Measurements from ENCODE around the gene PSMD1. TPM values are rescaled to one million over a fixed set of nuclear protein-coding genes. Genes with fewer than 3 reads are reported as not detected.

PSMD1 gene
- total and polyA plus RNA-seq, 2 of the 8 experiments (the other 6 are each of a cell fraction or from before 2014, with no cell fraction given): 179 to 272 TPM

DNA sequence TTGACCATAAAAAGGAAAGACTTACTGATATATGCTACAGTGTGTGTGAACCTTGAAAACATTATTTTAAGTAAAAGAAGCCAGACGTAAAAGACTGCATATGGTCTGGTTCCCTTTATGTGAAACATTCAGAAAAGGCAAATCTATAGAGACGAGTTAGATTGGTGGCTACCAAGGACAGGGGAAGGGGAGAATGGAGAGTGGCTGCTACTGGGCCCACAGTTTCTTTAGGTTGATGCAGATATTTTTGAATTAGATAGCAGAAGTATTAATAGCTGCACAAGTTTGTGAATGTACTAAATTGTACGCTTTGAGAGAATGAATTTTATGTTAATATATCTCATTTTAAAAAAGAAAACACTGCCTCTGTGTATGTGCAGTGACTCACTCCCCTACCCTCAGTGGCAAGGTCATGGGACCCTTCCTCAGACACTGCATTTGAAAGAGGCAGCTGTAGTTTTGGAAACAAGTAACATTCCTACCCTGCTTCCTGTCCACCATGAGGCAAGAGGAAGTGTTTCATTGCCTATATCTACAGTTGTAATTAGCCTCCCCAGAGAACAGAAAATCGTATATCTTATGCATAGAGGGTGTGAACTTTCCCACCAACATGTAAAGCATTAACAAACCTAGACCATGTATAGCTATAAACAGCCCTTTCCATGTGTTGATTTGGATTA, 111.9 kb downstream of the PSMD1 start (continued):
- no peak for TF ChIP-seq TCF12 (IDR thresholded peaks at IDR 0.05; ENCODE audit: low read depth, low read length)
